Measurements from ENCODE around the gene CCND1. TPM values are rescaled to one million over a fixed set of nuclear protein-coding genes. Genes with fewer than 3 reads are reported as not detected.

The CCND1 gene
- total RNA-seq (52.3 TPM), polyA plus RNA-seq (ENCODE audit: insufficient read depth in 1 of 8, insufficient read length in 8 of 8, low replicate concordance in 1 of 8) (100 to 1,000 TPM in 1 of 8 donors, 10 to 100 TPM in 7; 58.1 to 121 (median 77.1) TPM)
- long read RNA-seq, donor 1, full-length matches to known transcripts = 5 of 5 reads
- long read RNA-seq, donor 1, partial matches to known transcripts = 0 of 5 reads
- long read RNA-seq, donor 1, other reads (novel, unspliced or antisense) = 0 of 5 reads
- long read RNA-seq, donor 2, partial matches to known transcripts = 0 of 2 reads
- long read RNA-seq, donor 2, other reads (novel, unspliced or antisense) = 0 of 2 reads
- long read RNA-seq, donor 3, full-length matches to known transcripts = 10 of 10 reads
- long read RNA-seq, donor 3, partial matches to known transcripts = 0 of 10 reads
- long read RNA-seq, donor 3, other reads (novel, unspliced or antisense) = 0 of 10 reads
- long read RNA-seq, donor 4, full-length matches to known transcripts = 15 of 15 reads
- long read RNA-seq, donor 4, partial matches to known transcripts = 0 of 15 reads
- long read RNA-seq, donor 4, other reads (novel, unspliced or antisense) = 0 of 15 reads
- long read RNA-seq, donor 5, full-length matches to known transcripts = 41 of 41 reads
- long read RNA-seq, donor 5, partial matches to known transcripts = 0 of 41 reads
- long read RNA-seq, donor 5, other reads (novel, unspliced or antisense) = 0 of 41 reads
- long read RNA-seq, donor 6, full-length matches to known transcripts = 20 of 130 reads
- long read RNA-seq, donor 6, partial matches to known transcripts = 110 of 130 reads
- long read RNA-seq, donor 6, other reads (novel, unspliced or antisense) = 0 of 130 reads
- long read RNA-seq, donor 7, full-length matches to known transcripts = 17 of 17 reads
- long read RNA-seq, donor 7, partial matches to known transcripts = 0 of 17 reads
- long read RNA-seq, donor 7, other reads (novel, unspliced or antisense) = 0 of 17 reads
- long read RNA-seq, donor 8, full-length matches to known transcripts = 9 of 9 reads
- long read RNA-seq, donor 8, partial matches to known transcripts = 0 of 9 reads
- long read RNA-seq, donor 8, other reads (novel, unspliced or antisense) = 0 of 9 reads
- long read RNA-seq, donor 9, full-length matches to known transcripts = 13 of 13 reads
- long read RNA-seq, donor 9, partial matches to known transcripts = 0 of 13 reads
- long read RNA-seq, donor 9, other reads (novel, unspliced or antisense) = 0 of 13 reads
- long read RNA-seq, donor 10, full-length matches to known transcripts = 15 of 15 reads
- long read RNA-seq, donor 10, partial matches to known transcripts = 0 of 15 reads
- long read RNA-seq, donor 10, other reads (novel, unspliced or antisense) = 0 of 15 reads
- long read RNA-seq, donor 11, full-length matches to known transcripts = 10 of 10 reads
- long read RNA-seq, donor 11, partial matches to known transcripts = 0 of 10 reads
- long read RNA-seq, donor 11, other reads (novel, unspliced or antisense) = 0 of 10 reads

DNA sequence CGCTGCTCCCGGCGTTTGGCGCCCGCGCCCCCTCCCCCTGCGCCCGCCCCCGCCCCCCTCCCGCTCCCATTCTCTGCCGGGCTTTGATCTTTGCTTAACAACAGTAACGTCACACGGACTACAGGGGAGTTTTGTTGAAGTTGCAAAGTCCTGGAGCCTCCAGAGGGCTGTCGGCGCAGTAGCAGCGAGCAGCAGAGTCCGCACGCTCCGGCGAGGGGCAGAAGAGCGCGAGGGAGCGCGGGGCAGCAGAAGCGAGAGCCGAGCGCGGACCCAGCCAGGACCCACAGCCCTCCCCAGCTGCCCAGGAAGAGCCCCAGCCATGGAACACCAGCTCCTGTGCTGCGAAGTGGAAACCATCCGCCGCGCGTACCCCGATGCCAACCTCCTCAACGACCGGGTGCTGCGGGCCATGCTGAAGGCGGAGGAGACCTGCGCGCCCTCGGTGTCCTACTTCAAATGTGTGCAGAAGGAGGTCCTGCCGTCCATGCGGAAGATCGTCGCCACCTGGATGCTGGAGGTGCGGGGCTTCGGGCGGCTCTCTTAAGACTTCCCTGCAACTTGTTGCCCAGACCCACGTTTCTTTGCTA lies at the start of gene CCND1:
Gene CCND1 (plus strand): TSS at position 162 of the 587 bp plus-strand sequence. CDS start 158 bp downstream, at position 320.
- Histone ChIP-seq H3K4me3 (ENCODE audit: low read length) (peak within 1 kb of the TSS; percentile 85), H3K36me3 (ENCODE audit: control insufficient read depth, insufficient read depth, low read length) (peaks cover 23% of the 10 kb centered on the region), H3K27me3 (ENCODE audit: control insufficient read depth, insufficient read depth, low read length) (peaks cover 54% of the 10 kb centered on the region), H3K27ac (ENCODE audit: low read length) (peak within 1 kb of the TSS; percentile 75), H3K9me3 (replicated peaks; ENCODE audit: control insufficient read depth, low read depth, low read length) (no peaks in the 10 kb centered on the region), H3K4me1 (ENCODE audit: control insufficient read depth, insufficient read depth, low read length) (peaks cover 72% of the 10 kb centered on the region)
- WGBS (ENCODE audit: insufficient coverage) = under 1% methylated on average over 33 of the region's 49 CpGs
- peak; percentile 90 for DNase-seq

GRCh38 chr11:69592986-69593650 lies 47.8 kb upstream of the CCND1 start:
- DNase-seq = no peak
- Histone ChIP-seq H3K27ac (ENCODE audit: low read length) (no peak overlapping the region), H3K27me3 (ENCODE audit: control insufficient read depth, insufficient read depth, low read length) (peaks cover 3% of the 10 kb centered on the region), H3K4me3 (ENCODE audit: low read length) (no peak overlapping the region), H3K4me1 (ENCODE audit: control insufficient read depth, insufficient read depth, low read length) (no peaks in the 10 kb centered on the region), H3K9me3 (replicated peaks; ENCODE audit: control insufficient read depth, low read depth, low read length) (peaks cover 3% of the 10 kb centered on the region), H3K36me3 (ENCODE audit: control insufficient read depth, insufficient read depth, low read length) (no peaks in the 10 kb centered on the region)
- WGBS (ENCODE audit: insufficient coverage) = 69% methylated on average over 28 of the region's 31 CpGs

- Histone ChIP-seq H3K9me3 (replicated peaks; ENCODE audit: control insufficient read depth, low read depth, low read length) (peaks cover 3% of the 10 kb centered on the region), H3K4me3 (ENCODE audit: low read length) (no peak overlapping the region), H3K27me3 (ENCODE audit: control insufficient read depth, insufficient read depth, low read length) (peaks cover 7% of the 10 kb centered on the region), H3K4me1 (ENCODE audit: control insufficient read depth, insufficient read depth, low read length) (no peaks in the 10 kb centered on the region), H3K36me3 (ENCODE audit: control insufficient read depth, insufficient read depth, low read length) (no peaks in the 10 kb centered on the region), H3K27ac (ENCODE audit: low read length) (no peak overlapping the region)
- whole genome bisulfite sequencing (ENCODE audit: insufficient coverage) = 100% methylated on average over 1 of the region's 6 CpGs
- no peak for DNase-seq
Observed at GRCh38 chr11:69593851-69594250, 47.1 kb upstream of the CCND1 start.

DNA sequence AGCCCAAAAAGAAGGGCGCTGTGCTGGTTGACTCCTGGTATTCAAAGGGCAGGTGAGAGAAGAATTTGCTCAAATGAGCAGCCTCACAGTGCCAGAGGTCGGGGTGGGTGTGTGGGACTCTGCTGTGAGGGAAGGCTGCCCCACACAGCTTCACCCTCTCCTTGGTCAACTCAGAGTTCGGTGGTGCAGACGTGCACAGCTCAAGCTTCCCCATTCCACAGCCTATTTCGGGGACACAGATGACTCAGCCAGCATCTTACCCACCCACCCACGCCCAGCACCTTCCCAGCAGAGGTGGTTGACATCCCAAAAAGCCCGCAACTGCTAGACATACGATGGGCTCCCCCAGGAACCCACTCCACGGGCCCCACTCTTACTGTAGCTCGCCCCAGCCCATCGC lies 46.5 kb upstream of the CCND1 start:
- Histone ChIP-seq H3K27me3 (ENCODE audit: control insufficient read depth, insufficient read depth, low read length) (peaks cover 7% of the 10 kb centered on the region), H3K27ac (ENCODE audit: low read length) (no peak overlapping the region), H3K4me1 (ENCODE audit: control insufficient read depth, insufficient read depth, low read length) (peaks cover 2% of the 10 kb centered on the region), H3K36me3 (ENCODE audit: control insufficient read depth, insufficient read depth, low read length) (no peaks in the 10 kb centered on the region), H3K4me3 (ENCODE audit: low read length) (no peak overlapping the region), H3K9me3 (replicated peaks; ENCODE audit: control insufficient read depth, low read depth, low read length) (peaks cover 3% of the 10 kb centered on the region)
- 86% methylated on average over 9 of the region's 11 CpGs for WGBS (ENCODE audit: insufficient coverage)
- no peak for DNase-seq

DNA sequence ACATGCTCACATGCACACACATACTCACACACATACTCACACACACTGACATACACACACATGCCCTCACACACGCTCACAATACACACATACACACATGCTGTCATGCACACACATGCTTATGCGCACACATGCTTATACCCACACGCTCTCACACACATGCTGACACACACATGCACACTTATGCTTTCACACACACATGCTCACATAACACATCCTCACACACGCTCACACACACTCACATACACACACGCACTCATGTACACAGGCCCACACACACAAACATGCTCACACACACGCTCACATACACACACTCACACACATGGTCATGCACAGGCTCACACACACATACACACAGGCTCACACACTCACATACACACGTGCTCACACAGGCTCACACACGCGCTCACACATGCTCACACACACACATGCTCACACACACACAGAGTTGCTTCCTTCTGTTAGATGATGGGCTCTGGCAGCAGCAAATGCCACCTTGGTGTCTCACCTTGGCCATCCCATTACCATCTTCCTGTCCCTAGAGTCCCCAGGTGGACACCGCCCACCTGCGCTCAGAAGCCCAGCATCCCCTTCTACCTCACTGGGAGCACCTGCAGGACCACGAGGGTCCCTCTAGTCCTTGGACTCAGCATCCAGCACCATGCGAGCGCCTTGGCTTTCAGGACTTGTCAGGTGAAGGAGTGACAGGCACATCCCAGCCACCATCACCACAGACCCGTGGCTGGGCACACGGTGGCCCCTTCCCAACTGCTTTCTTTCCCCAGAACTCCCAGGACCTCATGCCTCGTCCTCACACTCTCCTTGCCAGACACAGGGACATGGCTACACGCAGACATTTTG lies 44.9 kb upstream of the CCND1 start:
- Histone ChIP-seq H3K4me3 (ENCODE audit: low read length) (no peak overlapping the region), H3K27ac (ENCODE audit: low read length) (no peak overlapping the region), H3K27me3 (ENCODE audit: control insufficient read depth, insufficient read depth, low read length) (peaks cover 16% of the 10 kb centered on the region), H3K9me3 (replicated peaks; ENCODE audit: control insufficient read depth, low read depth, low read length) (peaks cover 3% of the 10 kb centered on the region), H3K4me1 (ENCODE audit: control insufficient read depth, insufficient read depth, low read length) (peaks cover 3% of the 10 kb centered on the region), H3K36me3 (ENCODE audit: control insufficient read depth, insufficient read depth, low read length) (no peaks in the 10 kb centered on the region)
- WGBS (ENCODE audit: insufficient coverage) = 80% methylated on average over 14 of the region's 18 CpGs
- DNase-seq = no peak

- 48% methylated on average over 4 of the region's 5 CpGs for WGBS (ENCODE audit: insufficient coverage)
- Histone ChIP-seq H3K4me1 (ENCODE audit: control insufficient read depth, insufficient read depth, low read length) (peaks cover 3% of the 10 kb centered on the region), H3K36me3 (ENCODE audit: control insufficient read depth, insufficient read depth, low read length) (no peaks in the 10 kb centered on the region), H3K4me3 (ENCODE audit: low read length) (no peak overlapping the region), H3K27ac (ENCODE audit: low read length) (no peak overlapping the region), H3K9me3 (replicated peaks; ENCODE audit: control insufficient read depth, low read depth, low read length) (peaks cover 3% of the 10 kb centered on the region), H3K27me3 (ENCODE audit: control insufficient read depth, insufficient read depth, low read length) (peaks cover 29% of the 10 kb centered on the region)
- peak; percentile 26 for DNase-seq
Observed at GRCh38 chr11:69598147-69598546, 42.8 kb upstream of the CCND1 start.

DNA sequence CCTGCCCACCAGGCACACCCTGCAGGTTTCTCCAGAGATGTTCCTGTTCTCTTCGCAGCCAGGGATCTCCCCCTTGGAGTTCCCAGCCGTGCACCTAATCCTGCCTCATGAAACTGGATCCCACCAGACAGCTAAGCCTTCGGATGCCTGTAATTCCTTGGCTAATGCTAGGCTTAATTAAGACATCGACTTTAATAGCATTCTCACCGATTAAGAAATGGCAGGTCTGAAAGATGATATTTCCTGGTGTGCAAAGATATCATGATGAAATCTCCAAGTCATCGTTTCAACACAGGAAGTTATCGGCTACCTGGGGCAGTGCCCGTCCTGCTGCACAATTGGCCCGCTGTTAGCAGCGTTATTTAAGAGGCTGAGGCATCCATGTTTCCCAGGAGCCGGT lies 41.5 kb upstream of the CCND1 start:
- H3K4me3 ChIP-seq (ENCODE audit: low read length) = no peak overlapping the region
- WGBS (ENCODE audit: insufficient coverage) = 24% methylated on average over 9 of the region's 11 CpGs
- H3K4me1 ChIP-seq (ENCODE audit: control insufficient read depth, insufficient read depth, low read length) = peaks cover 3% of the 10 kb centered on the region
- no peak overlapping the region for H3K27ac ChIP-seq (ENCODE audit: low read length)
- peaks cover 33% of the 10 kb centered on the region for H3K27me3 ChIP-seq (ENCODE audit: control insufficient read depth, insufficient read depth, low read length)
- no peaks in the 10 kb centered on the region for H3K36me3 ChIP-seq (ENCODE audit: control insufficient read depth, insufficient read depth, low read length)
- peaks cover 3% of the 10 kb centered on the region for H3K9me3 ChIP-seq (replicated peaks; ENCODE audit: control insufficient read depth, low read depth, low read length)
- DNase-seq = peak; percentile 22

DNA sequence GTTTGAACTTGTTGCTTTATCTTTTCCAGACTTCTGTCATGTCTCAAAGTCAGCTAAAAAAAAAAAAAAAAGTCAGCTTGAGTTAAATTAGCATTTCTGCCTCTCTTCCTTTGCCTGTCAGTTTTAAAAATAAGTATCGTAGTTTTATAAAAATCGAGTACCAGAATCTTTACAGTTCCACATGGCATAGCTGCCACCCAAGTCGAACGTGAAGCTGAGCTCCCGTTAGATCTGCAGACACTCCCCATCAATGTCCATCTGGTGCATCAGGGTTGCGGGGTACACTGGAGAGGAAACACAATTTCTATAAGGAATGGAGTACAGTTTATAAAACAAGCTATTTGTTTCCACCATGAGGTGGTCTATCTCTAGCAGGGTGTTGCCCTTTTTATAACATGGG lies 41.0 kb upstream of the CCND1 start:
- no CpG with 5 or more reads among the region's 6 CpGs for WGBS (ENCODE audit: insufficient coverage)
- Histone ChIP-seq H3K27ac (ENCODE audit: low read length) (no peak overlapping the region), H3K4me1 (ENCODE audit: control insufficient read depth, insufficient read depth, low read length) (peaks cover 3% of the 10 kb centered on the region), H3K9me3 (replicated peaks; ENCODE audit: control insufficient read depth, low read depth, low read length) (peaks cover 3% of the 10 kb centered on the region), H3K4me3 (ENCODE audit: low read length) (no peak overlapping the region), H3K36me3 (ENCODE audit: control insufficient read depth, insufficient read depth, low read length) (no peaks in the 10 kb centered on the region), H3K27me3 (ENCODE audit: control insufficient read depth, insufficient read depth, low read length) (peaks cover 33% of the 10 kb centered on the region)
- DNase-seq = no peak
